Activated T-cell treated with anti-CD3 and anti-CD28 coated beads, Interleukin-2, amount 50 U/mL, for 72 hours (primary cell): ENCODE results near the gene BPIFB3. TPM values are rescaled to one million over a fixed set of nuclear protein-coding genes. Genes with fewer than 3 reads are reported as not detected.
A peak's percentile ranks its signal among the peaks of the same experiment; 100 is the strongest.
"Not testable (repeated sequence)": the region's sequence is repeated elsewhere in the genome, so short reads cannot be mapped to it uniquely, and the experiment has no call there.

Experiments used
- ATAC-seq, 2 donors: fragments of 150-1000 bp; cut with Tn5 transposase; replicated peaks in 1 of 2; 2 replicates each; pipeline ENCODE4 v1.10.0; 2021; ENCODE audit warnings: moderate library complexity in 2 of 2, mild to moderate bottlenecking in 1 of 2
- DNase-seq, 2 donors: peaks; one replicate each; pipeline ENCODE4 v3.0.0; 2021 to 2022; ENCODE audit warnings: mixed read lengths in 1 of 2
- H3K27ac Mint-ChIP-seq: one replicate; pipeline ENCODE4 v1.8.0; 2022; ENCODE audit warnings: mild to moderate bottlenecking, moderate library complexity, mixed read lengths
- H3K27me3 Mint-ChIP-seq: one replicate; pipeline ENCODE4 v1.8.0; 2022; ENCODE audit warnings: low read depth, mixed read lengths
- H3K36me3 Mint-ChIP-seq, 2 donors: one replicate each; pipeline ENCODE4 v1.8.0; 2022; ENCODE audit warnings: mixed read lengths in 2 of 2, mild to moderate bottlenecking in 1 of 2; ENCODE audit not compliant: insufficient read depth in 2 of 2
- H3K4me1 Mint-ChIP-seq: one replicate; pipeline ENCODE4 v1.8.0; 2022; ENCODE audit warnings: low read depth, mixed read lengths
- H3K4me3 Mint-ChIP-seq, 2 donors: one replicate each; pipeline ENCODE4 v1.8.0; 2022; ENCODE audit warnings: mild to moderate bottlenecking in 2 of 2, mixed read lengths in 2 of 2, moderate library complexity in 2 of 2
- H3K9me3 Mint-ChIP-seq, 2 donors: one replicate each; pipeline ENCODE4 v1.8.0; 2022; ENCODE audit warnings: mixed read lengths in 2 of 2
- total RNA-seq, 2 donors: library from RNA; stranded (reverse); gene quantifications; one replicate each; pipeline ENCODE4 v1.2.3, GENCODE V29; 2022

Gene BPIFB3
- total RNA-seq, 2 donors from 2014 or later: not detected

GRCh38 chr20:33081411-33082154 is 27.9 kb downstream of the BPIFB3 start:
- Mint-ChIP-seq H3K27ac (no peak overlapping the region), H3K27me3 (no peaks in the 10 kb centered on the region), H3K36me3 (no peaks in the 10 kb centered on the region), H3K4me3 (no peak overlapping the region), H3K9me3 (no peaks in the 10 kb centered on the region), H3K4me1 (no peaks in the 10 kb centered on the region)
- no peak for ATAC-seq
- DNase-seq: no peak

DNA sequence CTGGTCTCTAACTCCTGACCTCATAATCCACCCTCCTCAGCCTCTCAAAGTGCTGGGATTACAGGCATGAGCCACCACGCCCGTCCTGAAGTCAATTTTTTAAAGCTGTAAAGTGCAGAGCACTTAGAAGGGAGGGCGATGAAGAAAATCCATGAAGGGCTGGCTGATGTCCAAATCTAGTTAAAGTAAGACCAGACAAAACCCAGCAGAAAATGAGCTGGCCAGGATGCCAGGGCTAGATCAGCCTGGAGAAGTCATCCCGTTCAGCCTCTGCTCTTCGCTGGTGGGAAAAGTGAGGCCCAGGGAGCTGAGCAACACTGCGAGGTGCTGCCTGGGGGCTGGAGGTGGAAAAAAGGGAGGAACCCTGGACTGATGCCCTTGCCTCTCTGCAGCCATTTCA is 28.8 kb downstream of the BPIFB3 start:
- Mint-ChIP-seq H3K9me3 (no peaks in the 10 kb centered on the region), H3K4me1 (no peaks in the 10 kb centered on the region), H3K4me3 (no peak overlapping the region), H3K27ac (no peak overlapping the region), H3K27me3 (no peaks in the 10 kb centered on the region), H3K36me3 (no peaks in the 10 kb centered on the region)
- DNase-seq (no peak), ATAC-seq (no peak)

- H3K4me3 Mint-ChIP-seq: no peak overlapping the region
- no peaks in the 10 kb centered on the region for H3K9me3 Mint-ChIP-seq
- H3K27me3 Mint-ChIP-seq: no peaks in the 10 kb centered on the region
- no peak overlapping the region for H3K27ac Mint-ChIP-seq
- H3K36me3 Mint-ChIP-seq: no peaks in the 10 kb centered on the region
- no peaks in the 10 kb centered on the region for H3K4me1 Mint-ChIP-seq
- ATAC-seq (no peak), DNase-seq (no peak)
Measured at GRCh38 chr20:33083544-33084340, 30.0 kb downstream of the BPIFB3 start.

DNA sequence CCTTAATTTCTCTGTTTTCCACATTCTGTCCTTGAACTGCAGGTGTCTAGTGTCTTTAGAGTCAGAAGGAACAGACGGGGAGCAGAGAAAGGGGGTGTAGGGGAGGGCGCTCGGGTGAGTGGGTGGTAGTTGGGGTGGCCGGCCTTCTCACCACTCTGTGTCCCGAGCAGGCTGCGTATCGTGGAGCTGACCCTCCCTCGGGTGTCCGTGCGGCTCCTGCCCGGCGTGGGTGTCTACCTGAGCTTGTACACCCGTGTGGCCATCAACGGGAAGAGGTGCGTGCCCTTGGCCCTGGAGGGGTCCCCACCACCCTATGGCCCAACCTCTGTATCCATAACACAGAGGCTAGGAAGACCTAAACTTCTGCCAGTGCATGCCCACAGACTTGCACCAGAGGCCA is 31.0 kb downstream of the BPIFB3 start:
- ATAC-seq: no peak
- no peaks in the 10 kb centered on the region for H3K36me3 Mint-ChIP-seq
- H3K4me1 Mint-ChIP-seq: no peaks in the 10 kb centered on the region

GRCh38 chr20:33086052-33086722 is 32.5 kb downstream of the BPIFB3 start:
- H3K27me3 Mint-ChIP-seq: no peaks in the 10 kb centered on the region
- H3K36me3 Mint-ChIP-seq: no peaks in the 10 kb centered on the region
- no peak overlapping the region for H3K4me3 Mint-ChIP-seq
- no peak for ATAC-seq
- no peaks in the 10 kb centered on the region for H3K4me1 Mint-ChIP-seq
- no peaks in the 10 kb centered on the region for H3K9me3 Mint-ChIP-seq
- no peak overlapping the region for H3K27ac Mint-ChIP-seq
- no peak for DNase-seq

More for the DNA sequence above, 31.0 kb downstream of the BPIFB3 start:
- H3K4me3 Mint-ChIP-seq: no peak overlapping the region
- no peaks in the 10 kb centered on the region for H3K27me3 Mint-ChIP-seq
- no peaks in the 10 kb centered on the region for H3K9me3 Mint-ChIP-seq
- H3K27ac Mint-ChIP-seq: no peak overlapping the region
- no peak for DNase-seq

DNA sequence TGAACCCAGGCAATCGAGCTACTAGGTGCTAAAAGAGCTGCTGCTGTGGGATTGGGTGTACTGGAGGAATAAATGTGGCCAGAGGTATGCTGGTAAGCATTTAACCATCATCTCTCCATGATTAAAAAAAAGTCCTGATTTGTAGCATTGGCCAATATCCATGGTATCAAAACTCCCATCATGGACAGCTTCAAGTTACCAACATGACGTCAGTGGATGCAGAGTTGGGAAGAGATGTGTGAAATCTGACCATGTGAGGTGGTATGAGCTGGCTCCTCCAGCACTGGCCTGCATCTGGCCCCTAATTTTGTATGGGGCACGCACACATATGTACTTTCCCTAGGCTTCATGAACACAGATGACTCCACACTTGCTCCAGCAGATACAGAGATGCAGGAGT is 37.4 kb downstream of the BPIFB3 start:
- H3K27me3 Mint-ChIP-seq: no peaks in the 10 kb centered on the region
- H3K4me1 Mint-ChIP-seq: no peaks in the 10 kb centered on the region
- no peaks in the 10 kb centered on the region for H3K36me3 Mint-ChIP-seq
- ATAC-seq: no peak
- H3K4me3 Mint-ChIP-seq: no peak overlapping the region
- H3K27ac Mint-ChIP-seq: no peak overlapping the region
- H3K9me3 Mint-ChIP-seq: peaks cover 0 to 4% of the 10 kb centered on the region in 2 donors
- no peak for DNase-seq

GRCh38 chr20:33091693-33092092 is 38.0 kb downstream of the BPIFB3 start:
- peaks cover 0 to 4% of the 10 kb centered on the region in 2 donors for H3K9me3 Mint-ChIP-seq
- H3K4me3 Mint-ChIP-seq: no peak overlapping the region

GRCh38 chr20:33092361-33092760 is 38.7 kb downstream of the BPIFB3 start:
- Mint-ChIP-seq H3K27me3 (no peaks in the 10 kb centered on the region), H3K9me3 (peaks cover 0 to 4% of the 10 kb centered on the region in 2 donors), H3K4me1 (no peaks in the 10 kb centered on the region), H3K27ac (no peak overlapping the region), H3K4me3 (no peak overlapping the region), H3K36me3 (no peaks in the 10 kb centered on the region)
- DNase-seq (no peak), ATAC-seq (no peak)

More at GRCh38 chr20:33091693-33092092, 38.0 kb downstream of the BPIFB3 start:
- no peak for DNase-seq
- H3K4me1 Mint-ChIP-seq: no peaks in the 10 kb centered on the region
- no peak overlapping the region for H3K27ac Mint-ChIP-seq
- no peaks in the 10 kb centered on the region for H3K36me3 Mint-ChIP-seq
- no peak for ATAC-seq
- H3K27me3 Mint-ChIP-seq: no peaks in the 10 kb centered on the region

DNA sequence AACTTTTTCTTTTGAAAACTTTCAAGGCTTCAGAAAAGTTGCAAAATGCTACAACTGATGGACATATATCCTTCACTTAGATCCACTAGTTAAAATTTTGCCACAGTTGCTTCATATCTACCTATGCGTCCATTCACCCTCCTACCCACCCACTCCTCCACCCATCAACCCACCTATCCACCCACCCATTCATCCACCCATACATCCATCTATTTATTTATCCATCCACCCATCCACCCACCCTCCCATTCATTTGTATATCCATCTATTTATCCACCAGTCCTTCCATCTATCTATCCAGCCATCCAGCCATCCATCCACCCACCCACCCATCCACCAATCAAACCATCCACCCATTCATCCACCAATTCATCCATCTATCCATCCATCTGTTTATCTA is 39.4 kb downstream of the BPIFB3 start:
- no peak for ATAC-seq
- no peaks in the 10 kb centered on the region for H3K4me1 Mint-ChIP-seq
- DNase-seq: no peak
- H3K27me3 Mint-ChIP-seq: no peaks in the 10 kb centered on the region
- H3K27ac Mint-ChIP-seq: no peak overlapping the region
- H3K4me3 Mint-ChIP-seq: no peak overlapping the region
- H3K9me3 Mint-ChIP-seq: peaks cover 0 to 4% of the 10 kb centered on the region in 2 donors
- H3K36me3 Mint-ChIP-seq: no peaks in the 10 kb centered on the region

DNA sequence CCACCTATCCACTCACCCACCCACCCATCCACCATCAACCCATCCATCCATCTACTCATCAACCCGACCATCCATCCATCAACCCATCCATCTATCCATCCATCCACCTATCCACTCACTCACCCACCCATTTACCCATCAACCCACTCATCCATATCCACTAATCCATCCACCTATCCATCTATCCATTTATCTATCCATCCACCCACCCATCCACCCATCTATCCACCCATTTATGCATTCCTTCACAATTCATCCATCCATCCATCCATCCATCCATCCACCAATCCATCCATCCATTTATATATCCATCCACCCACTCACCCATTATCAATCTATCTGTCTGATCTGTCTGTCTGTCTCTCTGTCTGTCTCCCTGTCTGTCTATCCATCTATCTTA is 39.9 kb downstream of the BPIFB3 start:
- H3K27ac Mint-ChIP-seq: no peak overlapping the region
- H3K27me3 Mint-ChIP-seq: no peaks in the 10 kb centered on the region
- DNase-seq (no peak), ATAC-seq (no peak)
- H3K4me1 Mint-ChIP-seq: no peaks in the 10 kb centered on the region
- peaks cover 0 to 4% of the 10 kb centered on the region in 2 donors for H3K9me3 Mint-ChIP-seq
- no peak overlapping the region for H3K4me3 Mint-ChIP-seq
- H3K36me3 Mint-ChIP-seq: no peaks in the 10 kb centered on the region

DNA sequence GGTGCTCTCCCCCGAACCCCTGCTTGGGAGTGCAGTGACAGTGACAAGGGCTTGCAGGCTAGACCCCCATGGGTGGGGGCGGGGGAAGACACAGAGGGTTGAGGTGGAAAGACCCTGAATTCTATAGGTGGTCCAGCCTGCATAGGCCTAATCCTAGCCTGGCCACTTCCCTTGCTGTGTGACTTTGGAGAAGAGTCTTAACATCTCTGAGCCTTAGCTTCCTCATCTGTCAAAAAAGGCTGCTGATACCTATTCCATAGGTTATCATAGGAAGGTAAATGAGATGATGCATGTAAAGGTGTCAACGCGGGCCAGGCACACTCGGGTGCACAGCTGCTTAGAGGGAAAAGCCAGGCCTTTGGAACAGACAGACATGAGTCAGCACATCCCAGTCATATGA is 41.5 kb downstream of the BPIFB3 start:
- Mint-ChIP-seq H3K27me3 (no peaks in the 10 kb centered on the region), H3K4me1 (no peaks in the 10 kb centered on the region), H3K9me3 (peaks cover 0 to 4% of the 10 kb centered on the region in 2 donors), H3K4me3 (no peak overlapping the region), H3K27ac (no peak overlapping the region), H3K36me3 (no peaks in the 10 kb centered on the region)
- ATAC-seq: no peak
- no peak for DNase-seq

DNA sequence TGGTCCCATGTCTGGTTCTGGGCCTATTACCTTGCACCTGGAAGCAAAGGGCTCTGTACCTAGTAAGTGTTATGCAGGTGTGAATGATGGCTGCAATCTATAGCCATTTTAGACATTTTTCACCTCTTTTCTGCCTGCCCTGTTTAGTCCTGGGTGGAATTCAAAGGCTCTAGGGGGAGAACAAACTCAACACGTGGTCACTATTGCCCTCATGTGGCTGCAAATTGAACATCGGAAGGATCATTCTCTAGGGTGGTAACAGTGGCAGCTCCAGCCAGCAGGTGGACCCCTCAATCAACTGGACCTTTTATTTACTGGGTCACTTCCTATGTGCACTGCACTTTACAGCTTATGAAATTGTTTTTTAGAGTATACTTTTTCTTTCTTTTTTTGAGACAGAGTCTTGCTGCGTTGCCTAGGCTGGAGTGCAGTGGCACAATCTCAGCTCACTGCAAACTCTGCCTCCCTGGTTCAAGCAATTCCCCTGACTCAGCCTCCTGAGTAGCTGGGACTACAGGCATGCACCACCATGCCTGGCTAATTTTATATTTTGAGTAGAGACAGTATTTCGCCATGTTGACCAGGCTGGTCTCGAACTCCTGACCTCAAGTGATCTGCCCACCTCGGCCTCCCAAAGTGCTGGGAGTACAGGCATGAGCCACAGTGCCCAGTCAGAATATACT is 42.3 kb downstream of the BPIFB3 start:
- H3K27ac Mint-ChIP-seq, H3K36me3 Mint-ChIP-seq, H3K9me3 Mint-ChIP-seq, H3K4me3 Mint-ChIP-seq, H3K4me1 Mint-ChIP-seq, H3K27me3 Mint-ChIP-seq: not testable (repeated sequence)
- DNase-seq (peak; percentile 50 to 51), ATAC-seq (peak; percentile 71 to 80)

- no peaks in the 10 kb centered on the region for H3K36me3 Mint-ChIP-seq
- H3K9me3 Mint-ChIP-seq: peaks cover 0 to 4% of the 10 kb centered on the region in 2 donors
- DNase-seq (no peak), ATAC-seq (no peak)
- H3K27me3 Mint-ChIP-seq: no peaks in the 10 kb centered on the region
- no peaks in the 10 kb centered on the region for H3K4me1 Mint-ChIP-seq
- H3K4me3 Mint-ChIP-seq: no peak overlapping the region
- H3K27ac Mint-ChIP-seq: no peak overlapping the region
Measured at GRCh38 chr20:33097001-33097400, 43.3 kb downstream of the BPIFB3 start.
